HFFc6 (cell line): ENCODE results near the gene TRAF4. TPM values are rescaled to one million over a fixed set of nuclear protein-coding genes. Genes with fewer than 3 reads are reported as not detected.
A peak's percentile ranks its signal among the peaks of the same experiment; 100 is the strongest.

Experiments used
- DNase-seq: peaks from one replicate; pipeline ENCODE4 v3.0.0-alpha.2; 2018
- H3K27ac Mint-ChIP-seq: 2 replicates; pipeline ENCODE4 v1.8.0; 2020; ENCODE audit warnings: mild to moderate bottlenecking, mixed read lengths
- H3K27me3 Mint-ChIP-seq: 2 replicates; pipeline ENCODE4 v1.8.0; 2021; ENCODE audit warnings: mild to moderate bottlenecking, moderate library complexity, mixed read lengths; ENCODE audit not compliant: insufficient read depth
- H3K36me3 Mint-ChIP-seq: 2 replicates; pipeline ENCODE4 v1.8.0; 2021; ENCODE audit warnings: low read depth, mixed read lengths
- H3K4me1 Mint-ChIP-seq: 2 replicates; pipeline ENCODE4 v1.8.0; 2020; ENCODE audit warnings: low read depth, mixed read lengths
- H3K4me3 Mint-ChIP-seq: 2 replicates; pipeline ENCODE4 v1.8.0; 2020; ENCODE audit warnings: mild to moderate bottlenecking, moderate library complexity, mixed read lengths
- H3K9me3 Mint-ChIP-seq: 2 replicates; pipeline ENCODE4 v1.8.0; 2020; ENCODE audit warnings: mild to moderate bottlenecking, mixed read lengths
- total RNA-seq, 6 experiments: library from RNA; stranded (reverse); fragmentation: NEBNext Ultra II Directional; extraction: Animal tissue kit (Norgen Biotek cat#: 25700); gene quantifications; 2 replicates in 1 of 6; 3 replicates in 5 of 6; pipeline ENCODE4 v1.2.3, GENCODE V29; 2021
- TF ChIP-seq, protein P1 (sequence below): fragments of 200-600 bp; sonication (generic); IDR thresholded peaks from 2 replicates; pipeline ENCODE4 v1.5.0; 2021; ENCODE audit warnings: antibody characterized with exemption, mild to moderate bottlenecking

Gene TRAF4
- total RNA-seq, 6 experiments from 2014 or later, result 48.0 to 61.3 (median 53.8) TPM

GRCh38 chr17:28705728-28706334, 38.0 kb upstream of the TRAF4 start:
- Mint-ChIP-seq H3K4me1 (peaks cover 5% of the 10 kb centered on the region), H3K36me3 (peaks cover 18% of the 10 kb centered on the region), H3K27me3 (peaks cover 1% of the 10 kb centered on the region; the same call in 1 of the 2 replicates), H3K27ac (peak overlapping the region; percentile 62), H3K4me3 (no peak overlapping the region), H3K9me3 (no peaks in the 10 kb centered on the region)
- no peak for DNase-seq
- TF ChIP-seq, protein P1, sequence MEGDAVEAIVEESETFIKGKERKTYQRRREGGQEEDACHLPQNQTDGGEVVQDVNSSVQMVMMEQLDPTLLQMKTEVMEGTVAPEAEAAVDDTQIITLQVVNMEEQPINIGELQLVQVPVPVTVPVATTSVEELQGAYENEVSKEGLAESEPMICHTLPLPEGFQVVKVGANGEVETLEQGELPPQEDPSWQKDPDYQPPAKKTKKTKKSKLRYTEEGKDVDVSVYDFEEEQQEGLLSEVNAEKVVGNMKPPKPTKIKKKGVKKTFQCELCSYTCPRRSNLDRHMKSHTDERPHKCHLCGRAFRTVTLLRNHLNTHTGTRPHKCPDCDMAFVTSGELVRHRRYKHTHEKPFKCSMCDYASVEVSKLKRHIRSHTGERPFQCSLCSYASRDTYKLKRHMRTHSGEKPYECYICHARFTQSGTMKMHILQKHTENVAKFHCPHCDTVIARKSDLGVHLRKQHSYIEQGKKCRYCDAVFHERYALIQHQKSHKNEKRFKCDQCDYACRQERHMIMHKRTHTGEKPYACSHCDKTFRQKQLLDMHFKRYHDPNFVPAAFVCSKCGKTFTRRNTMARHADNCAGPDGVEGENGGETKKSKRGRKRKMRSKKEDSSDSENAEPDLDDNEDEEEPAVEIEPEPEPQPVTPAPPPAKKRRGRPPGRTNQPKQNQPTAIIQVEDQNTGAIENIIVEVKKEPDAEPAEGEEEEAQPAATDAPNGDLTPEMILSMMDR, result no peak

GRCh38 chr17:28706471-28707338, 37.1 kb upstream of the TRAF4 start:
- Mint-ChIP-seq H3K27me3 (peaks cover 5% of the 10 kb centered on the region), H3K4me1 (peaks cover 10% of the 10 kb centered on the region), H3K9me3 (no peaks in the 10 kb centered on the region), H3K27ac (no peak overlapping the region), H3K4me3 (no peak overlapping the region), H3K36me3 (peaks cover 13% of the 10 kb centered on the region; the same call in 1 of the 2 replicates)
- TF ChIP-seq, protein P1, result no peak
- DNase-seq, result no peak

DNA sequence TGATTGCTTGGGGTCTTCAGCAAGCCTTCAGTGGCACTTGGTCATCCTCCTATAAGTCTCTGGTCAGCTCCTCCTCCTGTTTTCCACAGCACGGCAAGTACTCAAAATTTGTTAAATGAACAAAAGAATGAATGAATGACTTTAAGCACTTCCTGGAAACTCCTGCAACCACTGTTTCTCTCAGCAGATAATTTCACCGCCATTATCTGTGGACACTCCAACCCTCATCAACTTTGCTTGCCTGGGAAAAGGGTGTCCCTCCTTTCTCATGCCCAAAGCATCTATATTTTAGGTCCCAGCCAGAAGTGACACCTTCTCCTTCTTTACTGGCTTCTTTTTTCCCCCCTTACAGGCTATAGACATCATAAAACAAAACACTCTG, 36.5 kb upstream of the TRAF4 start:
- Mint-ChIP-seq H3K4me1 (peaks cover 16% of the 10 kb centered on the region), H3K36me3 (peaks cover 12% of the 10 kb centered on the region; the same call in 1 of the 2 replicates), H3K27me3 (peaks cover 5% of the 10 kb centered on the region), H3K9me3 (no peaks in the 10 kb centered on the region), H3K27ac (no peak overlapping the region), H3K4me3 (no peak overlapping the region)
- TF ChIP-seq, protein P1, result no peak
- no peak for DNase-seq

- Mint-ChIP-seq H3K36me3 (peaks cover 31% of the 10 kb centered on the region), H3K4me1 (peaks cover 31% of the 10 kb centered on the region), H3K27me3 (peaks cover 8% of the 10 kb centered on the region), H3K27ac (peak overlapping the region; percentile 96), H3K4me3 (peak overlapping the region; percentile 90), H3K9me3 (no peaks in the 10 kb centered on the region)
- DNase-seq, result peak; percentile 82
- TF ChIP-seq, protein P1, result peak; percentile 71
These were observed 32.7 kb upstream of the TRAF4 start for GRCh38 chr17:28710861-28711722.

DNA sequence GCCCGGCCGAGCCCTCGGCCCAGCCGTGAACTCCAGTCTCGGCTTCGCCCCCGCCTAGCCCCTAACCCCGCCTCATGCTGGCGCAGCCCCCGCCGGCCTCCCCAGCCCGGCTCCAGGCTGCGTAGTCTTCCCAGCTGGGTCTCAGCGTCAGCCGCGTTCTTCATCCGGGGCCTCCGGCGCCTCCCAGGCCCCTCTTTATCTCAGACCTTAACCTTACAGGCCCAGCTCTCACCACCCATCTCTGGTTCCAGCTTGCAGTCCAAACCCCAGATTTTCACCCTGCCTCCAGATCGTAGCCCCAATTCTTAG, 32.1 kb upstream of the TRAF4 start, which contains the start of gene PROCA1:
Gene PROCA1 (minus strand): TSS at position 166 of the 309 bp plus-strand sequence. CDS start 228 bp downstream, outside the sequence.
- Mint-ChIP-seq H3K27me3 (peaks cover 8% of the 10 kb centered on the region), H3K4me3 (peak within 1 kb of the TSS; percentile 90), H3K4me1 (peaks cover 35% of the 10 kb centered on the region), H3K9me3 (no peaks in the 10 kb centered on the region), H3K27ac (peak within 1 kb of the TSS; percentile 96), H3K36me3 (peaks cover 31% of the 10 kb centered on the region)
- TF ChIP-seq, protein P1, result no peak; the same call in 1 of the 2 replicates
- no peak for DNase-seq
